ENCODE data around the gene PLCD4.
A peak's percentile ranks its signal among the peaks of the same experiment; 100 is the strongest.

Gene PLCD4

DNA sequence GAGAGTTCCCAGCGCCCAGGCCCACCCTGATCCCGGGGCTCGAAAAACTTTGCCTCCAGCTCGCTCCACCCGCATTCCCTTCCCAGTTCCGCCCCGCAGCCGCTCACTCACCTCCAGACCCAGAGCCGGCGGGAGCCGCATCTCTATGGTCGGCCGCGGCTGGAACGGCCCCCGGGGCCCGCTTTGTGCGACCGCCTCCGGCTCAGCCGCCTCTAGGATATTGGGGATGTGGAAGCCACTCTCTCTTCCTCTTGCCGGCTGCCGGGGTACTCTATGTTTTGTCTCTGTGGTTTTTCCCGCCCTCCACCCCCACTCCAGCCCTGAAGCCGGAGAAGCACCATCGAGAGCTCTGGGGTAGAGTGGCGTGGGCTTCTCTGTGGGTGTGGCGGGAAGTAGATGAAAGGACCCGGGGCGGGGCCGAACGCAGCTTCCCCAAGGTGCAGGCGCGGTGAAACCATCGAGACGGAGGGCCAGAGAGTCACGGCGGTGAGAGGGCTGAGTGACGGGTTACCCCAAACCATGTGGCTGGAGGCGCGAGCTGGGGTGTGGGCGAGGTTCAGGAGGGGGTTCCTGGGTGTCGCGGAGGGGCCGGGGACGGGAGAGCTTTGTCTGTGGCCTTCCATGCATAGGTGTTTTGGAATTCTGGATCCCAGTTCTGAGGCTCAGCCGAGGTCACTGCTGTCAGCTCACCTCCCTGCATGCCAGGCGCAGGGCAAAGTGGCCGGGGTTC is 51.7 kb downstream of the PLCD4 start, which contains the start of the genes BCS1L and ZNF142:
TSS of gene BCS1L (plus strand) at position 426 of the 730 bp plus-strand sequence. CDS start 1,305 bp downstream, outside the sequence.
TSS of gene ZNF142 (minus strand) at position 366 of the 730 bp plus-strand sequence. CDS start 3,194 bp downstream, outside the sequence.
- TF ChIP-seq, protein P1, sequence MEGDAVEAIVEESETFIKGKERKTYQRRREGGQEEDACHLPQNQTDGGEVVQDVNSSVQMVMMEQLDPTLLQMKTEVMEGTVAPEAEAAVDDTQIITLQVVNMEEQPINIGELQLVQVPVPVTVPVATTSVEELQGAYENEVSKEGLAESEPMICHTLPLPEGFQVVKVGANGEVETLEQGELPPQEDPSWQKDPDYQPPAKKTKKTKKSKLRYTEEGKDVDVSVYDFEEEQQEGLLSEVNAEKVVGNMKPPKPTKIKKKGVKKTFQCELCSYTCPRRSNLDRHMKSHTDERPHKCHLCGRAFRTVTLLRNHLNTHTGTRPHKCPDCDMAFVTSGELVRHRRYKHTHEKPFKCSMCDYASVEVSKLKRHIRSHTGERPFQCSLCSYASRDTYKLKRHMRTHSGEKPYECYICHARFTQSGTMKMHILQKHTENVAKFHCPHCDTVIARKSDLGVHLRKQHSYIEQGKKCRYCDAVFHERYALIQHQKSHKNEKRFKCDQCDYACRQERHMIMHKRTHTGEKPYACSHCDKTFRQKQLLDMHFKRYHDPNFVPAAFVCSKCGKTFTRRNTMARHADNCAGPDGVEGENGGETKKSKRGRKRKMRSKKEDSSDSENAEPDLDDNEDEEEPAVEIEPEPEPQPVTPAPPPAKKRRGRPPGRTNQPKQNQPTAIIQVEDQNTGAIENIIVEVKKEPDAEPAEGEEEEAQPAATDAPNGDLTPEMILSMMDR (IDR thresholded peaks at IDR 0.05; ENCODE audit: insufficient read depth, low read length, poor library complexity, severe bottlenecking), result no peak
- no peaks in the 10 kb centered on the region for H3K27me3 ChIP-seq (replicated peaks; ENCODE audit: control insufficient read depth, insufficient read depth, low read length)
- peak; percentile 89 for DNase-seq (ENCODE audit: extremely low read depth, insufficient read length)
- H3K36me3 ChIP-seq (ENCODE audit: control insufficient read depth, insufficient read depth, low read length), result peaks cover 28% of the 10 kb centered on the region
- peak within 1 kb of the TSS; percentile 88 for H3K4me3 ChIP-seq (replicated peaks; ENCODE audit: low read depth, low read length)

DNA sequence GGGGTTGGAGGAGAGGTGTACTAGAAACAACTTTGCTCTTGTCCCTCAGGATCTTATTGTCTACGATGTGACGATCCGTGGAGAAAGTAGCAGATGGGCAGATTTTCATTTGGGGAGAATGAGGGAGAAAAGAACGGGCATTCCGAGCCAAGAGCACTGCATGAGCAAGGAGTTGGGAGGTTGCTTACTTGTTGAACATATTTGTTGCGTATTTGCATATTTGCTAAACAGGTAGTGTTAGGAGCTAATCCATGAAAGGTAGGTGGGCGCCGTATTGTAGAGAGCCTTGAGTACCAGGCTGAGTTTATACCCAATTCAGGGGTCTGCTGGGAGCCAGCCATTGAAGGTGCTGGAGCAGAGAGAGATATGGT is 52.3 kb downstream of the PLCD4 start:
- Histone ChIP-seq H3K4me3 (replicated peaks; ENCODE audit: low read depth, low read length) (peak overlapping the region; percentile 88), H3K36me3 (ENCODE audit: control insufficient read depth, insufficient read depth, low read length) (peaks cover 32% of the 10 kb centered on the region), H3K27me3 (replicated peaks; ENCODE audit: control insufficient read depth, insufficient read depth, low read length) (no peaks in the 10 kb centered on the region)
- TF ChIP-seq, protein P1 (IDR thresholded peaks at IDR 0.05; ENCODE audit: insufficient read depth, low read length, poor library complexity, severe bottlenecking), result no peak
- no peak for DNase-seq (ENCODE audit: extremely low read depth, insufficient read length)

DNA sequence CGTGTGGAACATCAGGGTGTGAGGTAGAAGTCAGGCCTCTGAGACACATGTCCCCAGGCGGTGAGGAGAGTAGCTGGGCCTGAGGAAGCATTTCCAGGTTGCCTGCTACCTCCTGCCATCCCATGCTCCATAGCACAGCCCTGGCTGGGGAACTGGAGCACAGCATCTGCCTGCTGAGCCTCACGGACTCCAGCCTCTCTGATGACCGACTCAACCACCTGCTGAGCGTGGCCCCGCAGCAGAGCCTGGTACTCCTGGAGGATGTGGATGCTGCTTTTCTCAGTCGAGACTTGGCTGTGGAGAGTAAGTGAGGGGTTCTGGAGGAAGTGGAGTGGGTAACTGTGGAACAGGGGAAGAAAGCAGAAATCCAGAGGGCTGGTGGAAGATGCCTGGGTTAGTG is 54.7 kb downstream of the PLCD4 start:
- DNase-seq (ENCODE audit: extremely low read depth, insufficient read length), result no peak
- Histone ChIP-seq H3K27me3 (replicated peaks; ENCODE audit: control insufficient read depth, insufficient read depth, low read length) (no peaks in the 10 kb centered on the region), H3K36me3 (ENCODE audit: control insufficient read depth, insufficient read depth, low read length) (peaks cover 30% of the 10 kb centered on the region), H3K4me3 (replicated peaks; ENCODE audit: low read depth, low read length) (no peak overlapping the region)
- TF ChIP-seq, protein P1 (IDR thresholded peaks at IDR 0.05; ENCODE audit: insufficient read depth, low read length, poor library complexity, severe bottlenecking), result no peak

DNA sequence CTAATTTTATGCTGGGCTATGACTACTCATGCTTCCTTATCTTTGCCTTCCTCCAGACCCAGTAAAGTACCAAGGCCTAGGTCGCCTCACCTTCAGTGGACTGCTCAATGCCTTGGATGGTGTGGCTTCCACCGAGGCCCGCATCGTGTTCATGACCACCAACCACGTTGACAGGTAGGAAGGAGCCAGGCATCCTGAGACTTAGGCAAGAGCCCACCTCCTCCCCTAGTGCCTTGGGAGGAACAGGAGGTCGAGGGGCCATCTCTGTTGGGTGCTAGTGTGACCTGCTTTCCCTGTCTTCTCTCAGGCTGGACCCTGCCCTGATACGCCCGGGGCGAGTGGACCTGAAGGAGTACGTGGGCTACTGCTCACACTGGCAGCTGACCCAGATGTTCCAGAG is 55.1 kb downstream of the PLCD4 start:
- TF ChIP-seq, protein P1 (IDR thresholded peaks at IDR 0.05; ENCODE audit: insufficient read depth, low read length, poor library complexity, severe bottlenecking), result no peak
- no peak for DNase-seq (ENCODE audit: extremely low read depth, insufficient read length)
- peaks cover 32% of the 10 kb centered on the region for H3K36me3 ChIP-seq (ENCODE audit: control insufficient read depth, insufficient read depth, low read length)
- no peak overlapping the region for H3K4me3 ChIP-seq (replicated peaks; ENCODE audit: low read depth, low read length)
- H3K27me3 ChIP-seq (replicated peaks; ENCODE audit: control insufficient read depth, insufficient read depth, low read length), result no peaks in the 10 kb centered on the region

DNA sequence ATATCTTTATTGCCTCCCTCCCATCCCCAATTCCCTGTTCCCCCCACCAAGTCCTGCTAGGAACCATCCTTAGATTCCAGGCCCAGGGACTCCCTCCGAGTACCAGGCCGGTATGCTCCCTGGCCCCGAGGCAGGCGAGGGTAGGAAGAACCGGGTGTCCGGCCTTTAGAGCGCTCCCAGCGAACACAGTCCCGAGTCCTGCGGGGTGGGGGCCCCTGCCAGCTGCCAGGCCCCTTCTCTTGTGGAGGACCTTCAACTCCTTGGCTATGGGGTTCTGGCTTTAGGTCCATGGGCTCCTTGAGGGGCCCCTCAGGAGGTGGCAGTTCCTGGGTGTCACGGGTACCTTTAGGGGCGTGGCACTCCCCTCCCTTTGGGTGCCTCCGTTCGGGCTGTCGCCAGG is 56.2 kb downstream of the PLCD4 start:
- Histone ChIP-seq H3K4me3 (replicated peaks; ENCODE audit: low read depth, low read length) (no peak overlapping the region), H3K36me3 (ENCODE audit: control insufficient read depth, insufficient read depth, low read length) (peaks cover 37% of the 10 kb centered on the region), H3K27me3 (replicated peaks; ENCODE audit: control insufficient read depth, insufficient read depth, low read length) (no peaks in the 10 kb centered on the region)
- no peak for DNase-seq (ENCODE audit: extremely low read depth, insufficient read length)
- TF ChIP-seq, protein P1 (IDR thresholded peaks at IDR 0.05; ENCODE audit: insufficient read depth, low read length, poor library complexity, severe bottlenecking), result no peak
